HG03565 (cell line): ENCODE results near the gene HSD3B1.
"Not testable (repeated sequence)": the region's sequence is repeated elsewhere in the genome, so short reads cannot be mapped to it uniquely, and the experiment has no call there.

ENCODE experiments used
- ATAC-seq: cut with Tn5 transposase; IDR thresholded peaks from one replicate; pipeline ENCODE4 v1.9.1; 2021; ENCODE audit warnings: mild to moderate bottlenecking, moderate library complexity; ENCODE audit not compliant: unreplicated experiment

HSD3B1 gene

DNA sequence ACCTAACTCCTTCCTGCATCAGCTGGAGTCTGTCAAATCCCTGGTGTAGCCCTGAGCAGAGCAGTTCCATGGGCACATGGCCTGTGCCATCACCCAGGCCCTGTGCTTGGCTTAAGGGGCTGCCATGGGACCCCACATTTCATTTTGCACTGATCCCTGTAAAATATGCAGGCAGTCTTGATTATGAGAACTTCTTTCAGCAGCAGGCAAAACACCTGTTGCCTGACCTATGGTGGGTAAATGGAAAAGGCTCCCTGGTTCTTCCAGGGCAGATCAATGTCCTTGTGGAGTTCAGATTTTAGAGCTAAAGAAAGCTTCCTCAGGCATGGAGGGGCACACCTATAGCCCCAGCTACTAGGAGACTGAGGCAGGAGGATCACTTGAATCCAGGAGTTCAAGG is 44.2 kb downstream of the HSD3B1 start:
- ATAC-seq, result no peak

DNA sequence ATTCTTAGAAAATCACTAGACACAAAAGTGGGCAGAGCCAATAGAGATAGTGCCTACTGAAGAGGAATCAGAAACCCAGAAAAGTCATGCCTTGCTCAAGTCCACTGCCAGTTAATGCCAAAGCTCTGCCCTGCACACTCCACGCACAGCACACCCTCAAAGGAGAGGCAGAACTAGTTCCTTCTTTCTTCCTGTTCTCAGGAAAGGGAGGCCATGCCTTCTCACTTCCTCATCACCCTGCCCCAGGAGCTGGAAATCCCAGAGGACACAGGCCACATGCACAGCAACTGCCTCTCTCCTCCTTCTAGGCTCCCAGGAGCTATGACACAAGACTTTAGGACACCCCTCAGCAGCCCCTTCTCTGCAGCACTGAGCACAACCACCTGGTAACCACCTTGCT is 45.6 kb downstream of the HSD3B1 start:
- not testable (repeated sequence) for ATAC-seq

DNA sequence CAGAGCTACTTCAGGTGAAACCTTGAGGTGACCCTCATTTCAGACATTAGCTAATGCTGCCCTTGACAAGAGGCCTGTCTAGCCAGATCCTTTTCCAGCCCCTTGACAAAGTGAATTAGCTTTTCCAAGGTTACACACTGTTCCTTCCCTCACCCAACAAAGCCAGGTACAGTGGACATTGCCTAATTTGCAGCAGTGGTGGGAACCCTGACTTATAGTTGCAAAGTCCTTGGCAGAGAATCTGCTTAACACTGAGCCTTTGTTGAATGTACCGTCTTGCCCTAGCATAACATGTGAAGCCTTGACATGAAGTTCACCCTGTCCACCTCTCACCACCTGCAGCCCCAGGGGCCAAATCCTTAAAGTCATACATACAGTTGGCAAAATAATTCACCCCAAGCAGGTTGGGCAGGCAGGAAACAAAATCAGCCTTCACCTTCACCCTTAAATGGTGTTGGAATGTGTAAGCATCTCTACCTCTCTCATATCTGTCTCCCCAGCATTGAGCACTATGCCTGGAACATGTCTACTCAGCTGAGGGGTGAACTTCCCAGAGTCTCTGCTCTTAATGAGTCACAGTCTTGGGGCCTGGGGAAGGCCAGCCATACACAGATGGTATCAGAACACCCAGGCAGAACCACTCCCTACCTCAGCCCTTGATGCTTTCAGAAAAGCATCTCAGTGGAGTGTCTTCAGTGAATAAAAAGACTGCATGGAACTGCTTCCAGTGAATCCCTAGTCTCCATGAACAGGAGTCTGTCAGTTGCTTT is 46.5 kb downstream of the HSD3B1 start:
- not testable (repeated sequence) for ATAC-seq

GRCh38 chr1:119554183-119554582 is 47.2 kb downstream of the HSD3B1 start:
- ATAC-seq, result no peak

DNA sequence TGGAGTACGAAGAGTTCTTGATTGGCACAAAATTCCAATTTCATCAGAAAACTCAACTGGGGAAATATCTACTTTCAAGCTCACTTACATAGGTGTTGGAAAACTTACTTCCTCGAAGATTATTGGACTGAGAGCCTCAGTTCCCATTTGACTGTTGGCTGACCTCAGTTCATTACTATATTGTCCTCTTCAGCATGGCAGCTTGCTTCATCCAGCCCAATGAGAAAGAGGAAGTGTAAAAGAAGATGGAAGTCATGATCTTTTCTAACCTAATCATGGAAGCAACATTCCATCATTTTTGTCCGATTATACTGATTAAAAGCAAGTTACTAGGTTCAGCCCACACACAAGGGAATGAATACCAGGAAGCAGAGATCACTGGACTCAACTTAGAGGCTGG is 49.4 kb downstream of the HSD3B1 start:
- ATAC-seq, result no peak

GRCh38 chr1:119560402-119560801 is 53.4 kb downstream of the HSD3B1 start:
- ATAC-seq, result peak; percentile 42

- peak; percentile 40 for ATAC-seq
These were observed 57.5 kb downstream of the HSD3B1 start for GRCh38 chr1:119564548-119564947.
